H1 (cell line): ENCODE results near the gene PTPRO. TPM values are rescaled to one million over a fixed set of nuclear protein-coding genes. Genes with fewer than 3 reads are reported as not detected.
A peak's percentile ranks its signal among the peaks of the same experiment; 100 is the strongest.

Source experiments
- CTCF ChIA-PET: fragments of 300-600 bp; sonication (Branson Sonifier 250); formaldehyde crosslinking; loops from one replicate; lab custom pipeline; 2021; ENCODE audit not compliant: partially characterized antibody; lab: Charles Lee
- POLR2A ChIA-PET: fragments of 300-600 bp; sonication (Branson Sonifier 250); formaldehyde crosslinking; loops from one replicate; lab custom pipeline; 2021; ENCODE audit warnings: inconsistent platforms; ENCODE audit not compliant: partially characterized antibody; lab: Charles Lee
- DNase-seq, 2 experiments: peaks; one replicate each; pipeline versions ENCODE4 v3.0.0 to v3.0.0-alpha.2; 2010 to 2022; ENCODE audit warnings: low spot score in 2 of 2, low read depth in 1 of 2, mixed read lengths in 1 of 2
- FAIRE-seq: peaks from 2 replicates; lab custom pipeline; 2011; peaks lifted over from hg19 to GRCh38; lab: Jason Lieb, UNC
- H2AFZ ChIP-seq: 2 replicates; pipeline ENCODE4 v1.8.1; 2012; ENCODE audit warnings: low read length, inconsistent platforms
- H2AK5ac ChIP-seq: 2 replicates; pipeline ENCODE4 v1.6.1; 2013; ENCODE audit warnings: low read depth, low read length
- H2BK120ac ChIP-seq: replicated peaks from 2 replicates; pipeline ENCODE3; 2013; ENCODE audit warnings: low read depth, low read length, inconsistent platforms
- H2BK12ac ChIP-seq: 2 replicates; pipeline ENCODE4 v1.6.1; 2013; ENCODE audit warnings: low read depth, low read length
- H2BK15ac ChIP-seq: 2 replicates; pipeline ENCODE4 v1.6.1; 2013; ENCODE audit warnings: low read length
- H2BK20ac ChIP-seq: 2 replicates; pipeline ENCODE4 v1.6.1; 2013; ENCODE audit warnings: low read length
- H2BK5ac ChIP-seq: 2 replicates; pipeline ENCODE4 v1.6.1; 2013; ENCODE audit warnings: low read depth, low read length
- H3K14ac ChIP-seq: 2 replicates; pipeline ENCODE4 v1.6.1; 2013; ENCODE audit warnings: inconsistent platforms; ENCODE audit not compliant: insufficient read length
- H3K18ac ChIP-seq: 2 replicates; pipeline ENCODE4 v1.6.1; 2013; ENCODE audit warnings: low read length; ENCODE audit errors: extremely low read depth
- H3K23ac ChIP-seq: 2 replicates; pipeline ENCODE4 v1.6.1; 2013; ENCODE audit warnings: inconsistent platforms; ENCODE audit not compliant: insufficient read length
- H3K23me2 ChIP-seq: 2 replicates; pipeline ENCODE4 v1.6.1; 2013; ENCODE audit warnings: low read depth, low read length
- H3K27ac ChIP-seq: 2 replicates; pipeline ENCODE4 v1.6.1; 2011; ENCODE audit warnings: low read depth, low read length, inconsistent platforms
- H3K27me3 ChIP-seq, 4 experiments: replicated peaks in 1 of 4; 1 replicate in 1 of 4; 2 replicates in 3 of 4; pipeline versions ENCODE4 v1.6.1 to v1.8.1; 2011 to 2013; ENCODE audit warnings: low read length in 3 of 4, mild to moderate bottlenecking in 3 of 4, inconsistent platforms in 2 of 4, mixed read lengths in 2 of 4, moderate library complexity in 1 of 4; ENCODE audit not compliant: control insufficient read depth in 3 of 4, insufficient read depth in 3 of 4; ENCODE audit errors: extremely low read depth in 1 of 4
- H3K36me3 ChIP-seq, 4 experiments: 2 replicates each; pipeline versions ENCODE4 v1.6.1 to v1.8.1; 2011 to 2013; ENCODE audit warnings: mild to moderate bottlenecking in 4 of 4, low read length in 3 of 4, moderate library complexity in 2 of 4, control low read depth in 1 of 4, inconsistent platforms in 1 of 4; ENCODE audit not compliant: insufficient read depth in 4 of 4, control insufficient read depth in 2 of 4
- H3K4ac ChIP-seq: replicated peaks from 2 replicates; pipeline ENCODE3; 2013; ENCODE audit warnings: low read length, low read depth, mixed read lengths, inconsistent platforms; ENCODE audit not compliant: insufficient read length
- H3K4me1 ChIP-seq, 4 experiments: replicated peaks in 1 of 4; 1 replicate in 1 of 4; 2 replicates in 3 of 4; pipeline versions ENCODE4 v1.6.1 to v1.8.1; 2011 to 2013; ENCODE audit warnings: low read length in 3 of 4, inconsistent platforms in 2 of 4, mixed read lengths in 1 of 4; ENCODE audit not compliant: insufficient read depth in 4 of 4, control insufficient read depth in 3 of 4
- H3K4me2 ChIP-seq, 2 experiments: 2 replicates each; pipeline versions ENCODE4 v1.6.1 to v1.8.1; 2011 to 2013; ENCODE audit warnings: low read depth in 2 of 2, low read length in 2 of 2, control low read depth in 1 of 2, inconsistent platforms in 1 of 2, mild to moderate bottlenecking in 1 of 2; ENCODE audit not compliant: insufficient read depth in 1 of 2
- H3K4me3 ChIP-seq, 4 experiments: fragments of 200-600, 300-600 bp in 1 of 4; sonication (generic), shearing (Covaris generic), sonication (Bioruptor Twin) in 1 of 4; 2 replicates each; pipeline versions ENCODE4 v1.5.1 to v1.8.1; 2011 to 2016; ENCODE audit warnings: low read length in 4 of 4, low read depth in 3 of 4, control low read depth in 2 of 4, inconsistent platforms in 2 of 4, mild to moderate bottlenecking in 2 of 4, mixed read lengths in 1 of 4, moderate library complexity in 1 of 4; ENCODE audit not compliant: insufficient read depth in 2 of 4; ENCODE audit errors: extremely low read depth in 1 of 4
- H3K56ac ChIP-seq: replicated peaks from 2 replicates; pipeline ENCODE3; 2013; ENCODE audit warnings: low read depth, mild to moderate bottlenecking, mixed read lengths, low read length, inconsistent platforms; ENCODE audit not compliant: insufficient read length
- H3K79me1 ChIP-seq: 2 replicates; pipeline ENCODE4 v1.6.1; 2013; ENCODE audit warnings: low read depth, low read length, control low read depth
- H3K79me2 ChIP-seq, 2 experiments: 2 replicates each; pipeline versions ENCODE4 v1.6.1 to v1.8.1; 2012 to 2013; ENCODE audit warnings: low read length in 2 of 2, mild to moderate bottlenecking in 2 of 2, inconsistent platforms in 1 of 2; ENCODE audit not compliant: insufficient read depth in 2 of 2, control insufficient read depth in 1 of 2
- H3K9ac ChIP-seq, 4 experiments: replicated peaks in 1 of 4; 1 replicate in 1 of 4; 2 replicates in 3 of 4; pipeline versions ENCODE4 v1.6.1 to v1.8.1; 2011 to 2013; ENCODE audit warnings: low read depth in 3 of 4, low read length in 3 of 4, control low read depth in 2 of 4, mild to moderate bottlenecking in 2 of 4, moderate library complexity in 2 of 4, inconsistent platforms in 1 of 4; ENCODE audit errors: extremely low read depth in 1 of 4
- H3K9me3 ChIP-seq, 2 experiments: 2 replicates each; pipeline versions ENCODE4 v1.6.1 to v1.8.1; 2012 to 2013; ENCODE audit warnings: mild to moderate bottlenecking in 2 of 2, moderate library complexity in 2 of 2, control low read depth in 1 of 2, inconsistent platforms in 1 of 2, low read depth in 1 of 2, low read length in 1 of 2, mixed read lengths in 1 of 2; ENCODE audit not compliant: insufficient read depth in 2 of 2
- H4K20me1 ChIP-seq, 2 experiments: replicated peaks in 1 of 2; 2 replicates each; pipeline versions ENCODE3 to v1.8.1; 2011 to 2013; ENCODE audit warnings: inconsistent platforms in 2 of 2, low read length in 2 of 2, mild to moderate bottlenecking in 1 of 2; ENCODE audit not compliant: insufficient read depth in 2 of 2, control insufficient read depth in 1 of 2
- H4K5ac ChIP-seq: 2 replicates; pipeline ENCODE4 v1.6.1; 2013; ENCODE audit warnings: low read length, low read depth, mixed read lengths, inconsistent platforms; ENCODE audit not compliant: insufficient read length
- H4K8ac ChIP-seq: 2 replicates; pipeline ENCODE4 v1.8.0; 2013; ENCODE audit warnings: mild to moderate bottlenecking, moderate library complexity, low read length, inconsistent platforms; ENCODE audit not compliant: insufficient read depth; ENCODE audit errors: extremely low read depth
- H4K91ac ChIP-seq: replicated peaks from 2 replicates; pipeline ENCODE3; 2013; ENCODE audit warnings: low read length, mixed read lengths, inconsistent platforms; ENCODE audit not compliant: insufficient read length
- BRCA1 ChIP-seq: IDR thresholded peaks from 2 replicates; pipeline ENCODE4 v1.6.1; 2012; ENCODE audit warnings: low read depth, low read length, improper control_type of control experiment
- CHD2 ChIP-seq: IDR thresholded peaks from 2 replicates; pipeline ENCODE4 v1.6.1; 2012; ENCODE audit warnings: low read length, improper control_type of control experiment
- EZH2 ChIP-seq: fragments of 200-600 bp; sonication (generic); IDR thresholded peaks from 2 replicates; pipeline ENCODE4 v1.7.1; 2012; ENCODE audit warnings: low read depth, mild to moderate bottlenecking, moderate library complexity, low read length, inconsistent platforms; ENCODE audit not compliant: severe bottlenecking
- JUN ChIP-seq: IDR thresholded peaks from 2 replicates; pipeline ENCODE4 v1.6.1; 2011; ENCODE audit warnings: low read depth, mild to moderate bottlenecking, improper control_type of control experiment, low read length
- JUND ChIP-seq: IDR thresholded peaks from 2 replicates; pipeline ENCODE4 v1.6.1; 2011; ENCODE audit warnings: mild to moderate bottlenecking, improper control_type of control experiment, low read length
- KDM1A ChIP-seq: fragments of 200-600, 300-600 bp; sonication (generic); IDR thresholded peaks from 2 replicates; pipeline ENCODE4 v1.7.1; 2016; ENCODE audit warnings: mild to moderate bottlenecking, low read length, borderline replicate concordance
- POU5F1 ChIP-seq: IDR thresholded peaks from 2 replicates; pipeline ENCODE4 v1.6.1; 2011; ENCODE audit warnings: low read depth, mild to moderate bottlenecking, low read length, moderate library complexity
- SAP30 ChIP-seq: fragments of 300-600 bp; sonication (generic); IDR thresholded peaks from 2 replicates; pipeline ENCODE4 v1.7.1; 2012; ENCODE audit warnings: low read length, moderate library complexity, mild to moderate bottlenecking, inconsistent platforms; ENCODE audit not compliant: insufficient read depth, insufficient replicate concordance
- SP4 ChIP-seq: IDR thresholded peaks from 2 replicates; pipeline ENCODE4 v1.6.1; 2012; ENCODE audit warnings: low read length, inconsistent platforms
- SUZ12 ChIP-seq: fragments of 200-600 bp; sonication (generic); IDR thresholded peaks from 2 replicates; pipeline ENCODE4 v1.6.1; 2012; ENCODE audit warnings: mild to moderate bottlenecking, inconsistent platforms, low read length, moderate library complexity, mixed read lengths
- TEAD4 ChIP-seq: IDR thresholded peaks from 2 replicates; pipeline ENCODE4 v1.6.1; 2012; ENCODE audit warnings: low read depth, low read length, inconsistent platforms, mixed read lengths
- WGBS, 2 experiments: shearing (Covaris generic) in 1 of 2; methylation state at CpG; one replicate each; pipeline versions ENCODE4 v1.1.6 to v1.1.7; 2013 to 2015; ENCODE audit warnings: low lambda C conversion rate in 2 of 2, mixed read lengths in 2 of 2, inconsistent platforms in 1 of 2, low coverage in 1 of 2, missing lambda C conversion rate in 1 of 2; ENCODE audit not compliant: insufficient replicate concordance in 2 of 2, insufficient coverage in 1 of 2, insufficient read length in 1 of 2; ENCODE audit errors: extremely low coverage in 1 of 2, missing lambda C conversion rate in 1 of 2; 5-methylcytosine and 5-hydroxymethylcytosine counted together
- polyA plus RNA-seq, 7 experiments: library from polyadenylated mRNA; depleted of rRNA in 3 of 7; stranded (reverse) in 5 of 7; unstranded in 2 of 7; fragments of >200 nt in 5 of 7; fragments of 200-250 nt in 2 of 7; gene quantifications; 1 replicate in 5 of 7; 2 replicates in 1 of 7; 4 replicates in 1 of 7; pipeline versions ENCODE4 v1.2.1 to v1.2.3, GENCODE V29; 2011 to 2013; ENCODE audit warnings: missing spikeins in 2 of 7, mixed read lengths in 2 of 7
- total RNA-seq: library from RNA; stranded (reverse); fragmentation: NEBNext Ultra II Directional; extraction: Animal tissue kit (Norgen Biotek cat#: 25700); gene quantifications from 2 replicates; pipeline ENCODE4 v1.2.1, GENCODE V29; 2021
- TF ChIP-seq, protein P1 (sequence below), 3 experiments: IDR thresholded peaks; 1 replicate in 2 of 3; 2 replicates in 1 of 3; pipeline versions ENCODE4 v1.5.1 to v1.6.1; 2011; ENCODE audit warnings: low read length in 3 of 3, mild to moderate bottlenecking in 3 of 3, inconsistent platforms in 2 of 3, low read depth in 1 of 3, moderate library complexity in 1 of 3; ENCODE audit not compliant: insufficient read depth in 1 of 3; ENCODE audit errors: control extremely low read depth in 1 of 3

The PTPRO gene
- total and polyA plus RNA-seq, 2 of the 8 experiments (the other 6 are each of a cell fraction or from before 2014, with no cell fraction given), result 0.73 to 1.7 TPM

DNA sequence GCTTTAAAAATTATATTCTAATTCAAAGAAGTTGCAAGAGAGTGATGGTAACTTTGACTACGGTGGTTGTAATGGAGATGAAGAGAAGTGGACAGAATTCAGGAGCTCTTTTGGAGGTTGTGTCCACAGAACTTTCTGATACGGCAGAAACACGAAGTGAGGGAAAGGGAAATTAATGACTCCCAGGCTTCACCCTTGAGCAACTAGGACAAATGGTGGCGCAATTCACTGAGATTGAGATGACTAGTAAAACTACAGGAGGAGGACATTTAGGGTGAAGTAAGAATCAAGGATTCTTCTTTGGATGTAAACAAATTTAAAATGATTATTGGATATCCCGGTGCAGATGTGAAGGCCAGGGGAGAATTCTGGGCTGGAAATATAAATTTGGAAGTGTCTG, 212.6 kb downstream of the PTPRO start:
- no peak overlapping the region for H4K91ac ChIP-seq
- no peaks in the 10 kb centered on the region for H3K27me3 ChIP-seq
- H3K79me1 ChIP-seq, result no peaks in the 10 kb centered on the region
- no peak overlapping the region for H3K4me2 ChIP-seq
- peak overlapping the region; percentile 2; the same call in 1 of the 2 replicates for H2BK5ac ChIP-seq
- peak overlapping the region; percentile 99 for H2AFZ ChIP-seq
- H3K9ac ChIP-seq, result no peak overlapping the region
- H3K14ac ChIP-seq, result no peak overlapping the region
- H3K9me3 ChIP-seq, result no peaks in the 10 kb centered on the region
- H3K4me1 ChIP-seq, result no peaks in the 10 kb centered on the region
- no peak overlapping the region for H3K18ac ChIP-seq
- H4K5ac ChIP-seq, result no peak overlapping the region
- 82% methylated on average over 5 of the region's 5 CpGs; no CpG with 5 or more reads in 1 of the 2 experiments for WGBS, 2 experiments
- POLR2A ChIA-PET, result no interaction called here
- no peak overlapping the region for H4K8ac ChIP-seq
- H2BK15ac ChIP-seq, result no peak overlapping the region
- H3K56ac ChIP-seq, result no peak overlapping the region
- H2BK20ac ChIP-seq, result no peak overlapping the region
- no peaks in the 10 kb centered on the region for H3K36me3 ChIP-seq
- CTCF ChIA-PET, result interaction anchor here (0.5 to 4.0 kb wide), 11 partner anchors 11 to 323 kb away, joined by 3 to 25 read pairs (median 4); no protein-coding TSS in a partner anchor
- no peak for FAIRE-seq
- no peak overlapping the region for H3K4me3 ChIP-seq
- H3K79me2 ChIP-seq, result no peaks in the 10 kb centered on the region
- no peak overlapping the region for H3K27ac ChIP-seq
- H3K4ac ChIP-seq, result no peak overlapping the region
- no peaks in the 10 kb centered on the region for H4K20me1 ChIP-seq
- H2BK12ac ChIP-seq, result 0 out of 2 replicates have a peak overlapping the region, but pooled peaks have one; percentile 17
- H2AK5ac ChIP-seq, result no peak overlapping the region
- no peaks in the 10 kb centered on the region for H3K23me2 ChIP-seq
- no peak overlapping the region for H2BK120ac ChIP-seq
- no peak for DNase-seq
- H3K23ac ChIP-seq, result no peak overlapping the region
- TF ChIP-seq BRCA1, result no peak
- no peak for TF ChIP-seq JUND
- TF ChIP-seq POU5F1, result no peak
- TF ChIP-seq KDM1A, result no peak
- no peak for TF ChIP-seq SUZ12
- TF ChIP-seq CHD2, result no peak
- TF ChIP-seq, protein P1, sequence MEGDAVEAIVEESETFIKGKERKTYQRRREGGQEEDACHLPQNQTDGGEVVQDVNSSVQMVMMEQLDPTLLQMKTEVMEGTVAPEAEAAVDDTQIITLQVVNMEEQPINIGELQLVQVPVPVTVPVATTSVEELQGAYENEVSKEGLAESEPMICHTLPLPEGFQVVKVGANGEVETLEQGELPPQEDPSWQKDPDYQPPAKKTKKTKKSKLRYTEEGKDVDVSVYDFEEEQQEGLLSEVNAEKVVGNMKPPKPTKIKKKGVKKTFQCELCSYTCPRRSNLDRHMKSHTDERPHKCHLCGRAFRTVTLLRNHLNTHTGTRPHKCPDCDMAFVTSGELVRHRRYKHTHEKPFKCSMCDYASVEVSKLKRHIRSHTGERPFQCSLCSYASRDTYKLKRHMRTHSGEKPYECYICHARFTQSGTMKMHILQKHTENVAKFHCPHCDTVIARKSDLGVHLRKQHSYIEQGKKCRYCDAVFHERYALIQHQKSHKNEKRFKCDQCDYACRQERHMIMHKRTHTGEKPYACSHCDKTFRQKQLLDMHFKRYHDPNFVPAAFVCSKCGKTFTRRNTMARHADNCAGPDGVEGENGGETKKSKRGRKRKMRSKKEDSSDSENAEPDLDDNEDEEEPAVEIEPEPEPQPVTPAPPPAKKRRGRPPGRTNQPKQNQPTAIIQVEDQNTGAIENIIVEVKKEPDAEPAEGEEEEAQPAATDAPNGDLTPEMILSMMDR (IDR thresholded peaks at IDR 0.05; ENCODE audit: control extremely low read depth in 1 of 3, insufficient read depth in 1 of 3, low read depth in 1 of 3, low read length in 3 of 3), result no peak
- TF ChIP-seq EZH2, result no peak
- no peak for TF ChIP-seq SAP30
- TF ChIP-seq SP4, result no peak
- TF ChIP-seq TEAD4, result no peak
- TF ChIP-seq JUN, result no peak
